ENCODE data around the gene WEE1. TPM values are rescaled to one million over a fixed set of nuclear protein-coding genes. Genes with fewer than 3 reads are reported as not detected.
"Not testable (repeated sequence)": the region's sequence is repeated elsewhere in the genome, so short reads cannot be mapped to it uniquely, and the experiment has no call there.

The WEE1 gene
- total RNA-seq, 1 experiment from 2014 or later, result 74.8 TPM

DNA sequence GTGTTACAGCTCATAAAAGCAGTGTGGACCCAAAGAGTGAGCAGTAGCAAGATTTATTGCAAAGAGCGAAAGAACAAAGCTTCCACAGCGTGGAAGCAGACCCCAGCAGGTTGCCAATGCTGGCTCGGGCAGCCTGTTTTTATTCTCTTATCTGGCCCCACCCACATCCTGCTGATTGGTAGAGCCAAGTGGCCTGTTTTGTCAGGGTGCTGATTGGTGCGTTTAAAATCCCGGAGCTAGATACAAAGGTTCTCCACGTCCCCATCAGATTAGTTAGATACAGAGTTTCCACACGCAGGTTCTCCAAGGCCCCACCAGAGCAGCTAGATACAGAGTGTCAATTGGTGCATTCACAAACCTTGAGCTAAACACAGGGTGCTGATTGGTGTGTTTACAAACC is 48.9 kb downstream of the WEE1 start:
- not testable (repeated sequence) for DNase-seq (ENCODE audit: low read depth)

- not testable (repeated sequence) for DNase-seq (ENCODE audit: low read depth)
Observed at GRCh38 chr11:9623053-9623452, 49.6 kb downstream of the WEE1 start.

DNA sequence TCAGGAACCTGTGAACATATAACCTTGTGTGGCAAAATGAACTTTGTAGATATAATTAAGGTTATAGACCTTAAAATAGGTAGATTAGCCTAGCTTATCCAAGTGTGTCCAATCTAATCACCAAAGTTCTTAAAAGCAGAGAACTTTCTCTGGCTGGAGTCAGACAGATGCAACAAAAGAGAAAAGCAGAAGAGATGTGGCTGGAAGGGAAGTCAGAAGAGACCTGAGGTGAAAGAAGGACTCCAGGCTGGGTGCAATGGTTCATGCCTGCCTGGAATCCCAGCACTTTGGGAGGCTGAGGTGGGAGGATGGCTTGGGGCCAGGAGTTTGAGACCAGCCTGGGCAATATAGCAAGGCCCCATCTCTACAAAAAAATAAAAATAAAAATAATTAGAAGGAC is 51.0 kb downstream of the WEE1 start:
- no peak for DNase-seq (ENCODE audit: low read depth)

DNA sequence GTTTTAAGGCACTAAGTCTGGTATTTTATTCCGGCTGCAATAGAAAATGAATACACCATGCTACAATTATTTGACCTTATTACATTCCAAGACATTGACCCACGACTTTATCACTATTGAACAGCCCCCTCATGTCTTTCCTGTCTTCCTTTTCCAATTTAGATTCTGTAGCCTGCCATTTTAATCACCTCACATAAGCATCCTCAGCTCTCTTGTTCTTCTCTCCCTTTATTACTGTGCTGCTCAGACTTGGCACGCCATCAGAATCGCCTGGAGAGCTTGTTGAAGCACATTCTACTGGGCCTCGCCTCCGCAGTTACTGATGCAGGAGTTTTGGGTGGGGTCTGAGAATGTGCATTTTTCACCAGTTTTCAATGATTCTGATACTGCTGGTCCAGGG is 51.7 kb downstream of the WEE1 start:
- DNase-seq (ENCODE audit: low read depth), result no peak

DNA sequence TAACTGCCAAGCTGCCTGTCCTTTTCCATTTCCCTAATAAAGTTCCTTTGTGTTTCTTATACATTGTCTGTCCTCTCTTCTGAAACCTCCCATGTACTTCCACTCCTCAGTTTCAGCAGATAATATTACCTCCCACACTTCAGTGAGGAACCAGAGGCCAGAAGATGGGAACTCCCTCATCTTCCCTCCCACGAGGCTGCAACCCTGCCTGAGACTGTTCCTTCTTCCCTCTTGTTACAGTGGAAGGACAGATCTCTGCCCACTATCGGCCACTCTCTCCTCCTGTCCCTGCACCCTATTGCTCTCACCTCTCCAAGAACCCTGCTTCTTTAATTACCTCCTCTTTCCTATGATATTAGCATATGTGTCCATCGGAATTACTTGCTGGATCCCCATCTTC is 52.3 kb downstream of the WEE1 start:
- no peak for DNase-seq (ENCODE audit: low read depth)

DNA sequence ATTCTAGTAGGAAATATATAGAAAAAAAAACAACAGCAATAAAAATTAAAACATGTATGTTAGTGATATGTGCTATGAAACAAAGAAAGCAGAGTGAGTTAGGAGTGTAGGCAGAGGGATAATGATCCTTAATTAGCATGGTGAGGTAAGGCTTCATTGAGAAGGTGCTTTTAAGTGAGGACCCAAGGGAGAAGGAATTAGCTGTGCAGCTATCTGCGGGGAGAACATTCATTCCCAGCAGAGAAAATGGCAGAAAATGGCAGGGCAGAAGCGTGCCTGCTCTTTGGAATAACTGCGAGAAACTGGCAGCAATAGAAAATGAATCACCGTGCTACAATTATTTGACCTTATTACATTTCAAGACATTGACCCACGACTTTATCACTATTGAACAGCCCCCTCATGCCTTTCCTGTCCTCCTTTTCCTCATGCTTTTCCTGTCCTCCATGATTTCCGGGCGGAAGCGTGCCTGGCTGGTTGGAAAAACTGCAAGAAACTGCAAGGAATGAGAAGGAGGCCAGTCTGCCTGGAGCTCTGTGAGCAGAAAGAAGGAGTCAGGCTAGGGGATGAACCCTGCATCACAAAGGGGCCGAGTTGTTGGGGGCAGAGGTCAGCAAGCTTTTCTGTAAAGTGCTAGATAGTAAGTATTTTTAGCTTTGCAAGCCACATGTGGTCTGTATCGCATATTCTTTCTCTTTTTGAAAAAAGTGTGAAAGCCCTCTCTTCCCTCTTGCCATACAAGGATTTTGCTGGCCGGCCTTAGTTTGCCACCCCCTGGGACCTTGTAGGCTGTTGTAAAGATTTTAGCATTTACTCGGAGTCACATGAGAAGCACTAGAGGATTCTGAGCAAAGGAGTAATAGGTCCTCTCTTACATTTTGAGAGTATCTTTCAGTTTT is 53.3 kb downstream of the WEE1 start:
- no peak for DNase-seq (ENCODE audit: low read depth)

DNA sequence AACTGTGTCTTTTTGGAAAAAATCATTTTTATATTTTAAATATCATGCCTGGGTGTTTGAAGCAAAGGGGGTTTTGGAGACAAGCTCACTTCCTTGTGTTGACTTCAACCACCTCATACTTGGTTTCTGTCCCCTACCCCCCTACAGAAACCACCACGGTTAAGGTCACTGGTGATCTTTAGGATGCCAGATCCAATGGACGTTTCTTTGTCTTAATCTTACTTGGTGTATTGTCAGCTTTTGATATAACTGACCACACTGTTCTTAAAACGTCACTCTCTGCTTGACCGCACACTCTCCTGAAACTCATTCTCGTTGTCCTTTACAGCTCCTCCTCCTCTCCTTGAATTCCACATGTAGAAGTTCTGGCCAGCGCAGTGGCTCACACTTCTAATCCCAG is 55.6 kb downstream of the WEE1 start:
- DNase-seq (ENCODE audit: low read depth), result no peak

DNA sequence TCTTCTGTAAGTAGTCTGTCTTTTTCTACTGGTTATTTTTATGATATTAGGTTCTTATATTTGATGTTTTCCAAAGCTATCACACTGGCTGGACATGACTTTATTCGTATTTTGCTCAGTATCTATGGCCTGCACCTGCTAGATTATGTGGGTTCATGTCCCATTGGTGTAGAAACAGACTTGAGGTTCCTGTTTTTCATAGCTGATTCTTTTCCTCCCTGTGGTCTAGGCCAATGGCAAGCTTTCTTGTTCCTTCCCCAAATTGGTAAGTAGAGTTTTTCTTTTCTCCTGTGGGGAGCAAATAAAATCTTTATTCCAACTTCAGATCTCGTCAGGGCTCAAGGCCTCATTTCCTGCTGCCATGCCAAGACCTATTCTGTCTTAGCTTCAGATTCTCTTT is 60.2 kb downstream of the WEE1 start:
- no peak for DNase-seq (ENCODE audit: low read depth)

- no peak for DNase-seq (ENCODE audit: low read depth)
Observed at GRCh38 chr11:9636691-9637090, 63.2 kb downstream of the WEE1 start.

DNA sequence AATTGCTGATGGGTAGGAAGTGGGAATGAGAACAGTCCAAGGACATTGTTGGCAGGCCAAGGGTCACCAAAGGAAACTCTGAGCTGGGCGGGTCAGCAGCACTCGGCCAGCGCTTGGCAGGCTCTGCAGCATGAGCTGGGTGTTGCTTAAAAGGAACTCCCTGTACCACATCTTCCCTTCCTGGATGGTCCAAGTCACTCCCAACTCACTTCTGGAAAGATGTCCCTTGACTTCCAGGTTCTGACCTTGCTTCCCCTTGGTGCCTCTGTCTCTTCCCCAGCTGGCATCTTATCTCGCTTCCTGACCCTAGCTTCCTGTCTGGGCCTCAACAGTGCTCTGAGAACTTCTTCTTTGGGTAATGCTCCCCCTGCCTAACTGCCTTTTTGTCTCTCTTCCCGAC is 65.6 kb downstream of the WEE1 start:
- no peak for DNase-seq (ENCODE audit: low read depth)

Other genes with a start within 250 kb of the WEE1 start
- 85.6 and 108 TPM in 2 replicates for gene IPO7, start 189.0 kb upstream of the WEE1 start, total RNA-seq (2014; rRNA removed; shearing (Covaris generic))
- 18.3 and 21.7 TPM in 2 replicates for gene ZNF143, start 112.7 kb upstream of the WEE1 start, total RNA-seq (2014; rRNA removed; shearing (Covaris generic))
- 22.4 and 31.9 TPM in 2 replicates for gene SWAP70, start 90.4 kb downstream of the WEE1 start, total RNA-seq (2014; rRNA removed; shearing (Covaris generic))

All from M059J (cell line).